CD4-positive, CD25-positive, alpha-beta regulatory T cell (primary cell): ENCODE results near the gene PPIL6. TPM values are rescaled to one million over a fixed set of nuclear protein-coding genes. Genes with fewer than 3 reads are reported as not detected.

ENCODE experiments used
- ATAC-seq, 2 donors: fragments of 150-1000 bp; cut with Tn5 transposase; one replicate each; pipeline ENCODE4 v1.10.0; 2021; ENCODE audit warnings: low read depth in 2 of 2, moderate number of reproducible peaks in 2 of 2, moderate library complexity in 1 of 2
- DNase-seq, 3 donors: peaks; one replicate each; pipeline versions ENCODE4 v3.0.0 to v3.0.0-alpha.2; 2012 to 2022; ENCODE audit warnings: mixed read lengths in 1 of 3
- H3K27ac ChIP-seq: one replicate; pipeline ENCODE4 v1.7.0; 2013; ENCODE audit warnings: mild to moderate bottlenecking, low read length; ENCODE audit not compliant: insufficient read depth, poor library complexity, severe bottlenecking
- H3K27me3 ChIP-seq: one replicate; pipeline ENCODE4 v1.7.0; 2013; ENCODE audit warnings: low read length; ENCODE audit not compliant: control insufficient read depth, insufficient read depth
- H3K36me3 ChIP-seq: one replicate; pipeline ENCODE4 v1.7.0; 2013; ENCODE audit warnings: mild to moderate bottlenecking, low read length, moderate library complexity; ENCODE audit not compliant: control insufficient read depth, insufficient read depth
- H3K4me1 ChIP-seq: 2 replicates; pipeline ENCODE4 v1.7.0; 2013; ENCODE audit warnings: mild to moderate bottlenecking, low read length; ENCODE audit not compliant: insufficient read depth, control insufficient read depth, poor library complexity, severe bottlenecking
- H3K4me3 ChIP-seq: one replicate; pipeline ENCODE4 v1.7.0; 2013; ENCODE audit warnings: low read depth, mild to moderate bottlenecking, low read length, moderate library complexity
- H3K9me3 ChIP-seq, 2 experiments: 1 replicate in 1 of 2; 2 replicates in 1 of 2; pipeline ENCODE4 v1.7.0; 2013; ENCODE audit warnings: low read length in 2 of 2, mild to moderate bottlenecking in 1 of 2, moderate library complexity in 1 of 2; ENCODE audit not compliant: control insufficient read depth in 2 of 2
- H3K27ac Mint-ChIP-seq, 3 donors: one replicate each; pipeline ENCODE4 v1.8.0; 2020 to 2022; ENCODE audit warnings: mild to moderate bottlenecking in 3 of 3, mixed read lengths in 3 of 3, moderate library complexity in 2 of 3
- H3K27me3 Mint-ChIP-seq: one replicate; pipeline ENCODE4 v1.8.0; 2022; ENCODE audit warnings: mild to moderate bottlenecking, mixed read lengths
- H3K36me3 Mint-ChIP-seq: one replicate; pipeline ENCODE4 v1.8.0; 2020; ENCODE audit warnings: mixed read lengths
- H3K4me1 Mint-ChIP-seq, 4 donors: one replicate each; pipeline ENCODE4 v1.8.0; 2020 to 2022; ENCODE audit warnings: mixed read lengths in 4 of 4, mild to moderate bottlenecking in 1 of 4
- H3K4me3 Mint-ChIP-seq, 4 donors: one replicate each; pipeline ENCODE4 v1.8.0; 2020 to 2022; ENCODE audit warnings: mild to moderate bottlenecking in 4 of 4, mixed read lengths in 4 of 4, moderate library complexity in 3 of 4
- H3K9me3 Mint-ChIP-seq, 7 donors: one replicate each; pipeline ENCODE4 v1.8.0; 2020 to 2022; ENCODE audit warnings: mixed read lengths in 7 of 7, mild to moderate bottlenecking in 3 of 7, moderate library complexity in 2 of 7
- polyA plus RNA-seq, 4 donors: library from polyadenylated mRNA; unstranded; fragments of 300-500 nt; fragmentation: Illumina TruSeq; gene quantifications; one replicate each; pipeline ENCODE4 v1.2.3, GENCODE V29; 2021
- total RNA-seq: library from RNA; stranded (reverse); gene quantifications from one replicate; pipeline ENCODE4 v1.2.3, GENCODE V29; 2022

Gene PPIL6
- total and polyA plus RNA-seq, 5 donors from 2014 or later = 0.24 to 0.91 (median 0.42) TPM

- no peaks in the 10 kb centered on the region for H3K4me1 ChIP-seq
- H3K4me3 Mint-ChIP-seq = no peak overlapping the region
Observed at GRCh38 chr6:109434456-109434855, 6.0 kb downstream of the PPIL6 start.

GRCh38 chr6:109429496-109429895 lies 10.9 kb downstream of the PPIL6 start:
- H3K4me1 Mint-ChIP-seq = peaks cover 0 to 4% (median 0%) of the 10 kb centered on the region in 4 donors
- no peaks in the 10 kb centered on the region for H3K9me3 Mint-ChIP-seq

More at GRCh38 chr6:109434456-109434855, 6.0 kb downstream of the PPIL6 start:
- Histone ChIP-seq H3K27ac (no peak overlapping the region), H3K4me3 (no peak overlapping the region), H3K36me3 (no peaks in the 10 kb centered on the region), H3K9me3 (no peaks in the 10 kb centered on the region), H3K27me3 (no peaks in the 10 kb centered on the region)
- Mint-ChIP-seq H3K27me3 (peaks cover 18% of the 10 kb centered on the region), H3K4me1 (peaks cover 0 to 7% (median 0%) of the 10 kb centered on the region in 4 donors), H3K27ac (no peak overlapping the region), H3K9me3 (no peaks in the 10 kb centered on the region), H3K36me3 (no peaks in the 10 kb centered on the region)
- DNase-seq (no peak), ATAC-seq (no peak)

GRCh38 chr6:109428889-109429477 lies 11.4 kb downstream of the PPIL6 start:
- peaks cover 25% of the 10 kb centered on the region for H3K27me3 Mint-ChIP-seq
- Histone ChIP-seq H3K36me3 (no peaks in the 10 kb centered on the region), H3K4me1 (no peaks in the 10 kb centered on the region), H3K9me3 (no peaks in the 10 kb centered on the region), H3K27me3 (no peaks in the 10 kb centered on the region), H3K27ac (no peak overlapping the region), H3K4me3 (no peak overlapping the region)
- H3K4me3 Mint-ChIP-seq = no peak overlapping the region
- DNase-seq = no peak
- H3K4me1 Mint-ChIP-seq = peaks cover 0 to 4% (median 0%) of the 10 kb centered on the region in 4 donors
- no peaks in the 10 kb centered on the region for H3K9me3 Mint-ChIP-seq
- no peak overlapping the region for H3K27ac Mint-ChIP-seq
- no peaks in the 10 kb centered on the region for H3K36me3 Mint-ChIP-seq
- ATAC-seq = no peak

More at GRCh38 chr6:109429496-109429895, 10.9 kb downstream of the PPIL6 start:
- Histone ChIP-seq H3K27me3 (no peaks in the 10 kb centered on the region), H3K36me3 (no peaks in the 10 kb centered on the region), H3K4me1 (no peaks in the 10 kb centered on the region), H3K4me3 (no peak overlapping the region), H3K27ac (no peak overlapping the region), H3K9me3 (no peaks in the 10 kb centered on the region)
- Mint-ChIP-seq H3K4me3 (peak overlapping the region in 1 of 4 donors; percentile 1), H3K36me3 (no peaks in the 10 kb centered on the region), H3K27me3 (peaks cover 25% of the 10 kb centered on the region), H3K27ac (no peak overlapping the region)
- ATAC-seq (no peak), DNase-seq (no peak)

GRCh38 chr6:109424946-109425345 lies 15.5 kb downstream of the PPIL6 start:
- H3K4me3 Mint-ChIP-seq = no peak overlapping the region

GRCh38 chr6:109421184-109421583 lies 19.2 kb downstream of the PPIL6 start:
- Mint-ChIP-seq H3K36me3 (no peaks in the 10 kb centered on the region), H3K9me3 (peaks cover 0 to 1% (median 0%) of the 10 kb centered on the region in 7 donors), H3K27me3 (peaks cover 10% of the 10 kb centered on the region), H3K4me1 (peaks cover 0 to 4% (median 2%) of the 10 kb centered on the region in 4 donors), H3K4me3 (no peak overlapping the region), H3K27ac (peak overlapping the region in 1 of 3 donors; percentile 23)
- H3K27ac ChIP-seq = no peak overlapping the region
- no peak for ATAC-seq
- H3K36me3 ChIP-seq = no peaks in the 10 kb centered on the region
- no peaks in the 10 kb centered on the region for H3K4me1 ChIP-seq
- no peak overlapping the region for H3K4me3 ChIP-seq
- no peak for DNase-seq
- H3K27me3 ChIP-seq = peaks cover 5% of the 10 kb centered on the region
- no peaks in the 10 kb centered on the region for H3K9me3 ChIP-seq

More at GRCh38 chr6:109424946-109425345, 15.5 kb downstream of the PPIL6 start:
- peaks cover 0 to 1% (median 0%) of the 10 kb centered on the region in 7 donors for H3K9me3 Mint-ChIP-seq
- DNase-seq (no peak), ATAC-seq (no peak)
- Histone ChIP-seq H3K27me3 (no peaks in the 10 kb centered on the region), H3K4me1 (no peaks in the 10 kb centered on the region), H3K4me3 (no peak overlapping the region), H3K9me3 (no peaks in the 10 kb centered on the region), H3K36me3 (no peaks in the 10 kb centered on the region), H3K27ac (no peak overlapping the region)
- no peak overlapping the region for H3K27ac Mint-ChIP-seq
- H3K36me3 Mint-ChIP-seq = no peaks in the 10 kb centered on the region
- peaks cover 20% of the 10 kb centered on the region for H3K27me3 Mint-ChIP-seq
- peaks cover 0 to 4% (median 0%) of the 10 kb centered on the region in 4 donors for H3K4me1 Mint-ChIP-seq

- Mint-ChIP-seq H3K27ac (no peak overlapping the region), H3K27me3 (peaks cover 6% of the 10 kb centered on the region)
Observed at GRCh38 chr6:109420751-109421150, 19.7 kb downstream of the PPIL6 start.

GRCh38 chr6:109417646-109418045 lies 22.8 kb downstream of the PPIL6 start:
- H3K9me3 Mint-ChIP-seq = peaks cover 0 to 1% (median 0%) of the 10 kb centered on the region in 7 donors
- no peak for DNase-seq
- H3K27ac ChIP-seq = no peak overlapping the region
- H3K36me3 Mint-ChIP-seq = no peaks in the 10 kb centered on the region
- no peaks in the 10 kb centered on the region for H3K36me3 ChIP-seq
- peaks cover 18% of the 10 kb centered on the region for H3K27me3 Mint-ChIP-seq
- H3K4me3 Mint-ChIP-seq = no peak overlapping the region
- ATAC-seq = no peak
- peaks cover 0 to 4% (median 0%) of the 10 kb centered on the region in 4 donors for H3K4me1 Mint-ChIP-seq
- no peak overlapping the region for H3K4me3 ChIP-seq
- H3K27me3 ChIP-seq = peaks cover 5% of the 10 kb centered on the region
- H3K27ac Mint-ChIP-seq = no peak overlapping the region
- H3K9me3 ChIP-seq = no peaks in the 10 kb centered on the region
- no peaks in the 10 kb centered on the region for H3K4me1 ChIP-seq

More at GRCh38 chr6:109420751-109421150, 19.7 kb downstream of the PPIL6 start:
- H3K4me3 Mint-ChIP-seq = no peak overlapping the region
- Histone ChIP-seq H3K27ac (no peak overlapping the region), H3K4me1 (no peaks in the 10 kb centered on the region), H3K4me3 (no peak overlapping the region), H3K27me3 (peaks cover 5% of the 10 kb centered on the region), H3K9me3 (no peaks in the 10 kb centered on the region), H3K36me3 (no peaks in the 10 kb centered on the region)
- peaks cover 0 to 4% (median 2%) of the 10 kb centered on the region in 4 donors for H3K4me1 Mint-ChIP-seq
- DNase-seq = no peak
- ATAC-seq = no peak
- H3K9me3 Mint-ChIP-seq = peaks cover 0 to 1% (median 0%) of the 10 kb centered on the region in 7 donors
- no peaks in the 10 kb centered on the region for H3K36me3 Mint-ChIP-seq

GRCh38 chr6:109411034-109411433 lies 29.4 kb downstream of the PPIL6 start:
- H3K4me3 ChIP-seq = no peak overlapping the region
- ATAC-seq (no peak), DNase-seq (no peak)
- H3K27ac ChIP-seq = no peak overlapping the region
- H3K4me1 ChIP-seq = no peaks in the 10 kb centered on the region
- no peaks in the 10 kb centered on the region for H3K36me3 ChIP-seq
- peaks cover 4% of the 10 kb centered on the region for H3K27me3 ChIP-seq
- no peaks in the 10 kb centered on the region for H3K4me1 Mint-ChIP-seq
- H3K9me3 ChIP-seq = no peaks in the 10 kb centered on the region
- H3K27me3 Mint-ChIP-seq = peaks cover 42% of the 10 kb centered on the region
- no peak overlapping the region for H3K27ac Mint-ChIP-seq
- no peak overlapping the region for H3K4me3 Mint-ChIP-seq
- no peaks in the 10 kb centered on the region for H3K36me3 Mint-ChIP-seq
- H3K9me3 Mint-ChIP-seq = peaks cover 0 to 4% (median 0%) of the 10 kb centered on the region in 7 donors
